ENCODE results near the gene HMCN1.

The HMCN1 gene

DNA sequence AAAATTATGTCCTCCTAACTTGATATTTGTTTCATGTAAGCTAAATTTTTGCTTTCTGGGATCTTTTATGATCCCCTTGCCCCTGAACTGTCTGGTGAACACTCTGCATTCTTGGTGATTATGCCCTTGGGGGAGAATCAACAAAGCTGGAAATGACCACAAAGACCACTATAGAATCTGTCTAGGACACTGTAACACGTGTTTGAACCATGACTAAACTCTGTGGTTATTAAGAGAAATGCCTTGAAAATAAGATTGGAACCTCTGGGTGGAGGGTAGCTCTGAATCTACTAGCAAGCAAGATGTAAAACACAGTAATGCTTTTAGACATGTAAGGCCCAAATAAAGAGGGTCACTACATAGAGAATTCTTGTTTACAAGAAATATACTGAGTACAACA is 237.5 kb downstream of the HMCN1 start:
- Histone ChIP-seq H3K9ac (ENCODE audit: low read depth, low read length) (no peak overlapping the region), H3K36me3 (ENCODE audit: insufficient read depth, low read length) (peaks cover 2% of the 10 kb centered on the region; the same call in 1 of the 2 replicates), H3K9me3 (ENCODE audit: control insufficient read depth, insufficient read depth, low read length) (no peaks in the 10 kb centered on the region), H3K4me1 (ENCODE audit: insufficient read depth, low read length) (peaks cover 3% of the 10 kb centered on the region; the same call in 1 of the 2 replicates)

DNA sequence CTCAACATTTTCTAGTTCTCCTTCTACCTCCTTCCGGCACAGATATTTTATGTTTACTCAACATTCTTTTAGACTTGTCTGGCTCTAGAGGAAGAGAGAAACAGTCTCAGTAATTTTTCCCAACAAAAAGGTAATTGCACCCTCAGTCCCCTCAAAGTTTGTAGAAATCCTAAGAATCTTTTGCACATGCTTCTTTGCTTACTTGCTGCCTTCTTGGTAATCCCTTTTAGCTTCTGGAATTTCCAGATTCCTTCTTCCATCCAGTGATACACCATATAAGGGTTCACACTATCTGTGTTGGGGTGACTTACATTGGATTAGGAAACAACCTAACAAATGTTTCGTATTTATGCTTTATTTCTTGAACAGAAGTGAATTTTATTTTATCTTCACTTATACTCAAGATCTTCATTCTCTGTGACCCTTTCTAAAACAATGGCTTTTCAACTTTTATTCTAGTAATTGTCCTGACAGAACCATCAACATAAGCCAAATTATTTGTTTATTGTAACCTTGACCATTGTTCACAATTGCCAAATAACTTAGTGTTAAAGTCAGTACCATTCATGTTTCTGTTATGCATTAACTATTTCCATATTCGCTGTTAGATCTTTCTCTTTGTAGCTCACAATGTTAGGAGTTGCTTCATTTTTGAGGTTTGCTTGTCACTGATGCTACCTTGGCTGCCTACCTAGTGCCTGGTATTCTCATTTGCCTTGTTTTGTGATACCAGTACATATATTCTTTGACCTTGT is 238.1 kb downstream of the HMCN1 start:
- Histone ChIP-seq H3K36me3 (ENCODE audit: insufficient read depth, low read length) (peaks cover 2% of the 10 kb centered on the region; the same call in 1 of the 2 replicates), H3K4me1 (ENCODE audit: insufficient read depth, low read length) (peaks cover 3% of the 10 kb centered on the region; the same call in 1 of the 2 replicates), H3K9me3 (ENCODE audit: control insufficient read depth, insufficient read depth, low read length) (no peaks in the 10 kb centered on the region), H3K9ac (ENCODE audit: low read depth, low read length) (no peak overlapping the region)

DNA sequence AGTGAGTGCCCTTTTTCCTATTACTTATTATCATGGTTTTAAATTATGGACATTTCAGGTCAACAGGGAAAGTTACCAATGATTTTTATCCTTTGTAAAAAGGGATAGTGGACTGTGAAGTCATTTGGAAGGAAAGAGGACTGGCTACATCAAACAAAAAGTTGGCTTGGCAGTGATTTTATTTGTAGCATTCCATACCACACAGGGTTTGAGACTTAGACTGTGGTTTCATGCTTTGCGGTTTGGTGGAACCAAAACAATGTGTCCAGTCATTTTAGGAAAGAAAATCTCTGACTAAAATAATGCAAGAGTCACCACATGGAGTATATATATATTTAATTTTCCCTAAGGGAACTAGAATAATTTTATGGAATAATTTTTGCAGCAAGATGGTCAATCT is 239.5 kb downstream of the HMCN1 start:
- peaks cover 2% of the 10 kb centered on the region; the same call in 1 of the 2 replicates for H3K36me3 ChIP-seq (ENCODE audit: insufficient read depth, low read length)
- H3K9ac ChIP-seq (ENCODE audit: low read depth, low read length), result no peak overlapping the region
- peaks cover 3% of the 10 kb centered on the region; the same call in 1 of the 2 replicates for H3K4me1 ChIP-seq (ENCODE audit: insufficient read depth, low read length)
- no peaks in the 10 kb centered on the region for H3K9me3 ChIP-seq (ENCODE audit: control insufficient read depth, insufficient read depth, low read length)

DNA sequence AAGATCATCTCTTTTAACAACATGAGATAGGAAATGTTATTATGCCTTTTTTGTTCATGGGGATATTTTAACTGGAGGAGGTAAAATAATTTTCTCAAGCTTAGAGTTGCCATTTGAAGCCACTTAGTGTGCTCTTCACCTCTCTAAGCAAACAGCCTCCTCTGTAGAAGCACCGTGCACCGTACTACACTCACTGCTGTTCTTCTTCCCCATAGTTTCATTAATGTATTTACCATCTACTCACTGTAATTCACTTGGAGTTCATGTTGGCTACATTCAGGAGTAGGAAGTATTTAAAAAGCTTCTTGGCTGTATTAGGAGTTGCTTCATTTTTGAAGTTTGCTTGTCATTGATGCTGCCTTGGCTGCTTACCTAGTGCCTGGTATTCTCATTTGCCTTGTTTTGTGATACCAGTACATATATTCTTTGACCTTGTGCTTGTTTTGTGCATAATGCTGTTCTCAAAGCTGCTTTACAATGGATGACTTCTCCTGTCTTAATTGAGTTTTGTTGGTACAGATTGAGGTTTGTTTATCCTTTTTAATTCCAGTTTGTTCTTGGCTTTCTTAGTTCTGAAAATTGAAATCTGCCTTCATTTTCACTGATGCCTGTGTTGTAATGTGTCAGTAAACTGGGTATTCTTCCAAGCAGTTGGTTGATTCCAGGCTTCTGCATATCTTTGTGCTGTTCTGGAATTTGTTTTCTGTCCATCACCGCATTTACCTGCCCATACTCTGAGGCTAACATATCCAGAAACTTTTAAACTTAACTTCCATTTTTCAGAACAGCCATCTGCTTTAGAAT is 240.4 kb downstream of the HMCN1 start:
- no peak overlapping the region for H3K9ac ChIP-seq (ENCODE audit: low read depth, low read length)
- H3K36me3 ChIP-seq (ENCODE audit: insufficient read depth, low read length), result peaks cover 2% of the 10 kb centered on the region; the same call in 1 of the 2 replicates
- no peaks in the 10 kb centered on the region for H3K9me3 ChIP-seq (ENCODE audit: control insufficient read depth, insufficient read depth, low read length)

DNA sequence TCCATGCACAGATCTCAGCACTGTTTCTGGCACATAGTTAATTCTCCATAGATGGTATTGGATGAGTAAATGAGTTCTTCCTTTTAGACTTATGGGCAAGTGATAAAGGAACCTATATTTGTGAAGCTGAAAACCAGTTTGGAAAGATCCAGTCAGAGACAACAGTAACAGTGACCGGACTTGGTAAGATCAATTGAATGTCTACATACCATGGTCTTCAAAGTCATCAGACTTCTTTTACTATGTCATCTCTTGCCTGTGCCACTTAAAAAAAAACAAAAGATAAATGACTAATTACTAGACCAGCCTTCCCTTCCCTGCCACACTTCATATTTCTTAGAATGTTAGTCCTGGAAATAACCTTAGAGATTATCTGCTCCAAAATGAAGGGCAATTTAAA is 246.7 kb downstream of the HMCN1 start:
- Histone ChIP-seq H3K9me3 (ENCODE audit: control insufficient read depth, insufficient read depth, low read length) (no peaks in the 10 kb centered on the region), H3K4me1 (ENCODE audit: insufficient read depth, low read length) (no peaks in the 10 kb centered on the region), H3K9ac (ENCODE audit: low read depth, low read length) (no peak overlapping the region), H3K36me3 (ENCODE audit: insufficient read depth, low read length) (no peaks in the 10 kb centered on the region)

More for the DNA sequence above, 240.4 kb downstream of the HMCN1 start:
- H3K4me1 ChIP-seq (ENCODE audit: insufficient read depth, low read length), result no peaks in the 10 kb centered on the region

DNA sequence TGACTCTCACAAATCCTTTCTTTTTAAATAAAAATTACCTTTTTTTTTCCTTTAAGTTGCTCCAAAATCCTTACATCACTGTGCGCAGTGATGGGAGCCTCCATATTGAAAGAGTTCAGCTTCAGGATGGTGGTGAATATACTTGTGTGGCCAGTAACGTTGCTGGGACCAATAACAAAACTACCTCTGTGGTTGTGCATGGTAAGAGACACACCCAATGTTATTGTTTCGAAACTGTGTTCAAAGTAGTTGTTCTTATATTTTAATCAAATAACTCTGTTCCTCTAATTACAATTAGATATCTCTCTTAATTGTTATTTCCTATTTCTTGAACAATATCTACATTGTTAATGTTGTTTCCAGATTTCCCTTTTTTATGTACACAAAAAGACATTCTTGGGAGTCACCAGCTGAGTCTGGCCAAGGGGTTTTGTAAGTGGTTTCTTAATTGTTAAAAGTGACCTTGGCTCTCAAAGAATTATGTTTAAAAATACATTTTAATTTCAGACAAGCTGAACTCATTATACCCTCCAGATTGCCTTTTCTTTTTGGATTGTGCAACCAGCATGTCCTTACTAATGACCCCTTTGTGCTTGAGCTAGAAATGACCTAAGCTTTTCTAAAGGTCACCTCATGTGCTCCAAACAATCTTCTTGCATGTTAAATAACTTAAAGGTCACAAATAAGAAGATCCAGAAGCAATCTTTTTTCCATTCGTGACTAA is 250.1 kb downstream of the HMCN1 start:
- no peaks in the 10 kb centered on the region for H3K36me3 ChIP-seq (ENCODE audit: insufficient read depth, low read length)

DNA sequence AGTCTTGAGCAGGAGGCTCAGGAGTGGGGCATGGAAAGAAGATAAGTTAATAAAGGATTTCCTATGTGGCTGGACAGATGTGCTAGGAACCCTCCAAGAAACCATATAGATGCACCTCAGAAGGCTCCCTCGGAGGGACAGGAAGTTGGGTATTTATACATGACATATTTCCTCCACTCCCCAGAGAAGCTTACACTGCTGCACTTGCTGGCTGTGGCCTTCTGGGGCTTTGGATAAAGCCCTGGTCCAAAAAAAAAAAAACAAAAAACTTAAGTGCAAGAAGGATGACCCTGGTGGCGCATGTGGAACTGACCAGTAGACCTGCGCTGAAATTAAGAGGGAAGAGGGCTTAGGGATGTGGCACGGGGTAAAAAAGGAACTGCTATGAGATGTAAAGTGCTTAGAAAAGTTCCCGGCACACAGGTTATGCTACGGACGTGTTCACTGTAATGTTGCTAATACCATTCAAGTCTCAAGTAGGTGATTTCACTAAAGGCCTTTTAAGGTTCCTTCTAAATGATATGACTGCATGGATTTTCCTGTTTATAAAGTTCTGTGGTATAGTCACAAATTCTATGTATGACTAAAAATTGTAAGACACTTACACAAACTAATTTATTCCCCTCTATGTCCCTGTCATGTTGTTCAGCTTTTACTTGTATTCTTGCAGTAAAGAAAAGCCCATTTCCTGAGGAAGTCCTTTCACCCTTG is 253.6 kb downstream of the HMCN1 start:
- Histone ChIP-seq H3K4me1 (ENCODE audit: insufficient read depth, low read length) (no peaks in the 10 kb centered on the region), H3K9ac (ENCODE audit: low read depth, low read length) (no peak overlapping the region), H3K36me3 (ENCODE audit: insufficient read depth, low read length) (no peaks in the 10 kb centered on the region), H3K9me3 (ENCODE audit: control insufficient read depth, insufficient read depth, low read length) (no peaks in the 10 kb centered on the region)

More for the DNA sequence above, 250.1 kb downstream of the HMCN1 start:
- Histone ChIP-seq H3K9me3 (ENCODE audit: control insufficient read depth, insufficient read depth, low read length) (no peaks in the 10 kb centered on the region), H3K4me1 (ENCODE audit: insufficient read depth, low read length) (no peaks in the 10 kb centered on the region), H3K9ac (ENCODE audit: low read depth, low read length) (no peak overlapping the region)

DNA sequence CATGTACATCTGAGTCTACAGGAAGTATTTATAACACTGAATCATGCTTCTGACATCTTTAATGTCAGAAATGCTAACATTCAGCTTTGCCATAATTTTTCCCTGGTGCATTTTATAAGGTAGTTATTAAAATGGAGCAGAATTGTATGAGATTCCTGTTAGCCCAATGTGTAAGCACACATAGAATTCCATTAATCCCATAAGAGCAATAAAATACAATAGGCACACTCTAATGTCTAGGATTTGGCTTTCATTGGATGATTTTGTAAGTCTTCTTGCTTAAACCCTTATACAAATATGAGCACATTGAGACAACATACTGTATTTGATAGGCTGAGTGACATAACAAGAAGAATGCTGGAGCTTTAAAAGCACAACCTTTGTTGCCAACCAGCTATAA is 256.4 kb downstream of the HMCN1 start:
- Histone ChIP-seq H3K36me3 (ENCODE audit: insufficient read depth, low read length) (peaks cover 4% of the 10 kb centered on the region), H3K9me3 (ENCODE audit: control insufficient read depth, insufficient read depth, low read length) (no peaks in the 10 kb centered on the region), H3K4me1 (ENCODE audit: insufficient read depth, low read length) (no peaks in the 10 kb centered on the region), H3K9ac (ENCODE audit: low read depth, low read length) (no peak overlapping the region)

DNA sequence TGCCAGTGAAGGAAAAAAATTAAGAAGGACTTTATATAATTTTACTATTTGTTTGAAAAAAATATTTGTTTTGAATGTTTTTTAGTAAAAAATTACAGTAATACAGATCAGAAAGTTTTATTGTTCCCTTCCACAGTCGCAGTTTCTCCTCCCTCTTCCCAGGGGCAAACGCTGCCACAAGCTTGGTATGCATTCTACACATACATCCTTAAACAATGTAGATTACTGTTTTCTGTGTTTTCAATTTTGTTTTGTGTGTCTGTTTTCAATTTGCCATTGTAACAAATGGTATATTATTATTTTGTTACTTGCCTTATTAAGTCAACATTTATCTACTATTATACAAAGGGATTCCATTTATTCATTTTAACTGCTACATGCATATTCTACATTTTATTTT is 257.1 kb downstream of the HMCN1 start:
- H3K36me3 ChIP-seq (ENCODE audit: insufficient read depth, low read length), result peaks cover 4% of the 10 kb centered on the region
- no peaks in the 10 kb centered on the region for H3K9me3 ChIP-seq (ENCODE audit: control insufficient read depth, insufficient read depth, low read length)
- H3K4me1 ChIP-seq (ENCODE audit: insufficient read depth, low read length), result no peaks in the 10 kb centered on the region
- no peak overlapping the region for H3K9ac ChIP-seq (ENCODE audit: low read depth, low read length)

DNA sequence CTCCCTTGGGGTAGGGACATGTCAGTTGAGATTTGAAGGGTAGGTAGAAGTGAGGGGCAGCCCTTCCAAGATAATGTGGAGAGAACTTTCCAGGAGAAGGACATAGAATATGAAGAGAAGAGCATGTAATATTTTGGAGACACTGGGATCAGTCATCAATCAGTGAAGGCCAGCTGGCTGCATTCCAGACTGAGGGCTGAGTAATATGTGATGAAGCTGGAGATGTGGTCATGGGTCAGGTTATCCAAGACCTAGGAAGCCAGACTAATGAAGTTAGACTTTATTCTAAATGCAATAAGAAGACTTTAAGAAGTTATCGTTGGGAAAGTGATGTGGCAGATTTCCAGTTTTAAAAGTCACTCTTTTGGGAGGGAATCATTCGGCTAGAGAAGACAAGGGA is 262.0 kb downstream of the HMCN1 start:
- Histone ChIP-seq H3K36me3 (ENCODE audit: insufficient read depth, low read length) (peaks cover 4% of the 10 kb centered on the region), H3K4me1 (ENCODE audit: insufficient read depth, low read length) (no peaks in the 10 kb centered on the region), H3K9ac (ENCODE audit: low read depth, low read length) (no peak overlapping the region)

DNA sequence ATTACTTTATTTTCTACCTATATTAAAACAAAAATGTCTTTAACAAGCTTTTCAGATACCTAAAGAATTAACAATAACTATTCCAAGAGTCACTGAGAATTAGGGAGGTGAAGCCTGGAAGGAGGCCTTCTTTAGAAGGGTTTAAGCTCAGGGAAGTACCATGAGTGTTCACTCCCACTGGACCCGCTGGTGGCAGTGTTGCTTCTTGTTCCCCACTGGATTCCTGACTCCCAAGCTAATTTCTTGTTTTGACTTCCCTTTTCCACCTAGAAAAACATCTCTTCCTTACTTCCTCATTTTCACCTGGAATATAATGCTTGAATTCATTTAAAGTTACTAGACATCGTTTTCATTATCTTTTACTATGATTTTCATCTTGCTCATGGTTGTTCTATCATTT is 264.2 kb downstream of the HMCN1 start:
- Histone ChIP-seq H3K4me1 (ENCODE audit: insufficient read depth, low read length) (no peaks in the 10 kb centered on the region), H3K36me3 (ENCODE audit: insufficient read depth, low read length) (peaks cover 4% of the 10 kb centered on the region), H3K9me3 (ENCODE audit: control insufficient read depth, insufficient read depth, low read length) (no peaks in the 10 kb centered on the region), H3K9ac (ENCODE audit: low read depth, low read length) (no peak overlapping the region)

More for the DNA sequence above, 262.0 kb downstream of the HMCN1 start:
- no peaks in the 10 kb centered on the region for H3K9me3 ChIP-seq (ENCODE audit: control insufficient read depth, insufficient read depth, low read length)

DNA sequence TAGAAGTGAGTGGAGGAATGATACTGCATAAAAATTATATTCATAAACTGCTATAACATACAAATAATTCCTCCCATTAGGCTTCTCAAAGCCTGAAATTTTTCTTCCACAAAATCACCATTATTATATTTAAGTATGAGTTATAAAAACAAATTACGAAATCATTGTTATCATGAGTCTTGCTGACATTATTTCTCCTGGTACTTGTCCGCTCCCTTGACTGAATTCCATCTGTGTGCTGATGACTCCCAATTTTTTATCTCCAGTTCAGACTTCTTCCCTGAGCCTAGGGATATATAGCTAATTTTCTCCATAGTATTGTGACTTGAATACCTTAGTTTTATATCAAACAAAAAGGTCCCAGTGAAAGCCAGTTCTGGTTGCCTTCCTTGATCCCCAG is 268.2 kb downstream of the HMCN1 start:
- Histone ChIP-seq H3K4me1 (ENCODE audit: insufficient read depth, low read length) (no peaks in the 10 kb centered on the region), H3K9me3 (ENCODE audit: control insufficient read depth, insufficient read depth, low read length) (no peaks in the 10 kb centered on the region), H3K36me3 (ENCODE audit: insufficient read depth, low read length) (no peaks in the 10 kb centered on the region), H3K9ac (ENCODE audit: low read depth, low read length) (no peak overlapping the region)

DNA sequence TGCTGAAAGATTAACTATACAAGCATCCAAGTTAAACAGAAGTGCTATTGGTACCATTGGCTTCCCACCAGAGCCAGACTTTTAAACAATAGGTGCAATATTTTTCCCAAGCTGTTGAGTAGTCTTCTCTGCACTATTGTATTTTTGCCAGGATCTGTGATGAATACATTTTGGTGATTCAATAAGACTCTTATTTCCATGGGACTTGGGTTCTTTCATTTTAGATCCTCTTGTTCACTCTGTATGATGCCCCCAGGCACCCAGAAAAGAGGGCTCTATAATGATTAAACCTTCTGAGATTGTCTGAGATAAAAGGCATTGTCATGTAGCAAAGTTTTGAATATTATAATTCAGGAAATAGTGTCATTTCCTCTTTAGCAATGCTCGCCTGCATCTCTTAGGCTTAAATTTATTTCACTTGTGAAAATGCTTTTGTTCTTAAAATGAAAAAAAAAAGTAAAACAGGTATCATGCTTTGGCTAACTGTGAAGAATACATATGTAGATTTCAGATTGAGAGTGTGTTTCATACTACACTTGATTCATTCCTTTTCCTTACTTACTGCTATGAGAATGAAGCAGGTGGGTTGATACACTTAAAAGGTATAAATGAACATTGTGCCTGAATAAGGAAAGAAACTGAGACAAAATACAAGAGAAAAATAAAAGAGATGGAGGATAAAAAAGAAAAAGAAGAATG is 275.0 kb downstream of the HMCN1 start:
- H3K9me3 ChIP-seq (ENCODE audit: control insufficient read depth, insufficient read depth, low read length), result no peaks in the 10 kb centered on the region
- no peaks in the 10 kb centered on the region for H3K36me3 ChIP-seq (ENCODE audit: insufficient read depth, low read length)
- H3K4me1 ChIP-seq (ENCODE audit: insufficient read depth, low read length), result no peaks in the 10 kb centered on the region
- H3K9ac ChIP-seq (ENCODE audit: low read depth, low read length), result no peak overlapping the region

All from ES-I3 (cell line).